Measurements from ENCODE around the gene OSER1.

OSER1 gene

GRCh38 chr20:44174996-44175765 lies 35.4 kb downstream of the OSER1 start:
- no peak for DNase-seq (ENCODE audit: low read depth in 2 of 2)

- DNase-seq (ENCODE audit: low read depth in 2 of 2), result no peak
Measured at GRCh38 chr20:44173846-44174245, 36.7 kb downstream of the OSER1 start.

GRCh38 chr20:44173116-44173515 lies 37.5 kb downstream of the OSER1 start:
- no peak for DNase-seq (ENCODE audit: low read depth in 2 of 2)

- no peak for DNase-seq (ENCODE audit: low read depth in 2 of 2)
Measured at GRCh38 chr20:44172572-44172950, 38.0 kb downstream of the OSER1 start.

GRCh38 chr20:44171775-44172571 lies 38.6 kb downstream of the OSER1 start:
- no peak for DNase-seq (ENCODE audit: low read depth in 2 of 2)

GRCh38 chr20:44170816-44171410 lies 39.7 kb downstream of the OSER1 start:
- no peak for DNase-seq (ENCODE audit: low read depth in 2 of 2)

- no peak for DNase-seq (ENCODE audit: low read depth in 2 of 2)
Measured at GRCh38 chr20:44167736-44168135, 42.8 kb downstream of the OSER1 start.

- DNase-seq (ENCODE audit: low read depth in 2 of 2), result no peak
Measured at GRCh38 chr20:44166477-44166876, 44.1 kb downstream of the OSER1 start.

GRCh38 chr20:44166008-44166407 lies 44.6 kb downstream of the OSER1 start:
- DNase-seq (ENCODE audit: low read depth in 2 of 2), result no peak

- no peak for DNase-seq (ENCODE audit: low read depth in 2 of 2)
Measured at GRCh38 chr20:44160133-44160532, 50.4 kb downstream of the OSER1 start.

- DNase-seq (ENCODE audit: low read depth in 2 of 2), result no peak
Measured at GRCh38 chr20:44159711-44160110, 50.9 kb downstream of the OSER1 start.

GRCh38 chr20:44159125-44159524 lies 51.4 kb downstream of the OSER1 start:
- no peak for DNase-seq (ENCODE audit: low read depth in 2 of 2)

- DNase-seq (ENCODE audit: low read depth in 2 of 2), result no peak
Measured at GRCh38 chr20:44157061-44157460, 53.5 kb downstream of the OSER1 start.

GRCh38 chr20:44154521-44155001 lies 56.0 kb downstream of the OSER1 start:
- no peak for DNase-seq (ENCODE audit: low read depth in 2 of 2)

- no peak for DNase-seq (ENCODE audit: low read depth in 2 of 2)
Measured at GRCh38 chr20:44153636-44154043, 56.9 kb downstream of the OSER1 start.

- no peak for DNase-seq (ENCODE audit: low read depth in 2 of 2)
Measured at GRCh38 chr20:44151621-44152416, 58.8 kb downstream of the OSER1 start.

GRCh38 chr20:44146272-44146671 lies 64.3 kb downstream of the OSER1 start:
- DNase-seq (ENCODE audit: low read depth in 2 of 2), result no peak

Data from stimulated activated CD4-positive, alpha-beta T cell treated with anti-CD3 and anti-CD28 coated beads, Interleukin-4, amount 100 ng/mL, for 48 hours (primary cell).